ENCODE results near the gene AGAP1.

AGAP1 gene

GRCh38 chr2:236070236-236070635 is 576.4 kb downstream of the AGAP1 start:
- Histone ChIP-seq H3K36me3 (ENCODE audit: control insufficient read depth, low read length) (no peaks in the 10 kb centered on the region), H3K4me1 (ENCODE audit: control insufficient read depth, low read length) (no peaks in the 10 kb centered on the region), H3K9me2 (replicated peaks; ENCODE audit: control insufficient read depth, low read length) (no peaks in the 10 kb centered on the region), H3K79me2 (ENCODE audit: control insufficient read depth, low read length) (no peaks in the 10 kb centered on the region), H3K9me3 (ENCODE audit: control insufficient read depth, insufficient read depth, low read length) (no peaks in the 10 kb centered on the region), H3K27ac (ENCODE audit: low read depth, low read length) (no peak overlapping the region), H4K20me1 (ENCODE audit: control insufficient read depth, insufficient read depth, low read depth, low read length) (no peaks in the 10 kb centered on the region), H3K4me3 (ENCODE audit: low read length) (no peak overlapping the region), H3K27me3 (ENCODE audit: control insufficient read depth, low read length) (no peaks in the 10 kb centered on the region), H3F3A (ENCODE audit: control insufficient read depth, insufficient read depth) (no peaks in the 10 kb centered on the region), H3K4me2 (ENCODE audit: low read length) (no peak overlapping the region)
- TF ChIP-seq, protein P1, sequence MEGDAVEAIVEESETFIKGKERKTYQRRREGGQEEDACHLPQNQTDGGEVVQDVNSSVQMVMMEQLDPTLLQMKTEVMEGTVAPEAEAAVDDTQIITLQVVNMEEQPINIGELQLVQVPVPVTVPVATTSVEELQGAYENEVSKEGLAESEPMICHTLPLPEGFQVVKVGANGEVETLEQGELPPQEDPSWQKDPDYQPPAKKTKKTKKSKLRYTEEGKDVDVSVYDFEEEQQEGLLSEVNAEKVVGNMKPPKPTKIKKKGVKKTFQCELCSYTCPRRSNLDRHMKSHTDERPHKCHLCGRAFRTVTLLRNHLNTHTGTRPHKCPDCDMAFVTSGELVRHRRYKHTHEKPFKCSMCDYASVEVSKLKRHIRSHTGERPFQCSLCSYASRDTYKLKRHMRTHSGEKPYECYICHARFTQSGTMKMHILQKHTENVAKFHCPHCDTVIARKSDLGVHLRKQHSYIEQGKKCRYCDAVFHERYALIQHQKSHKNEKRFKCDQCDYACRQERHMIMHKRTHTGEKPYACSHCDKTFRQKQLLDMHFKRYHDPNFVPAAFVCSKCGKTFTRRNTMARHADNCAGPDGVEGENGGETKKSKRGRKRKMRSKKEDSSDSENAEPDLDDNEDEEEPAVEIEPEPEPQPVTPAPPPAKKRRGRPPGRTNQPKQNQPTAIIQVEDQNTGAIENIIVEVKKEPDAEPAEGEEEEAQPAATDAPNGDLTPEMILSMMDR (IDR thresholded peaks at IDR 0.05; ENCODE audit: low read depth, low read length, poor library complexity, severe bottlenecking): no peak
- TF ChIP-seq EZH2phosphoT487 (IDR thresholded peaks at IDR 0.05; ENCODE audit: borderline replicate concordance, low read length): no peak

- no peaks in the 10 kb centered on the region for H3K36me3 ChIP-seq (ENCODE audit: control insufficient read depth, low read length)
- H3K27me3 ChIP-seq (ENCODE audit: control insufficient read depth, low read length): no peaks in the 10 kb centered on the region
- no peak overlapping the region for H3K4me2 ChIP-seq (ENCODE audit: low read length)
- TF ChIP-seq EZH2phosphoT487 (IDR thresholded peaks at IDR 0.05; ENCODE audit: borderline replicate concordance, low read length): no peak
- TF ChIP-seq, protein P1 (IDR thresholded peaks at IDR 0.05; ENCODE audit: low read depth, low read length, poor library complexity, severe bottlenecking): no peak
- no peaks in the 10 kb centered on the region for H4K20me1 ChIP-seq (ENCODE audit: control insufficient read depth, insufficient read depth, low read depth, low read length)
- no peaks in the 10 kb centered on the region for H3K9me3 ChIP-seq (ENCODE audit: control insufficient read depth, insufficient read depth, low read length)
- no peak overlapping the region for H3K27ac ChIP-seq (ENCODE audit: low read depth, low read length)
- no peaks in the 10 kb centered on the region for H3K4me1 ChIP-seq (ENCODE audit: control insufficient read depth, low read length)
- H3K79me2 ChIP-seq (ENCODE audit: control insufficient read depth, low read length): no peaks in the 10 kb centered on the region
- H3F3A ChIP-seq (ENCODE audit: control insufficient read depth, insufficient read depth): no peaks in the 10 kb centered on the region
- H3K9me2 ChIP-seq (replicated peaks; ENCODE audit: control insufficient read depth, low read length): no peaks in the 10 kb centered on the region
- no peak overlapping the region for H3K4me3 ChIP-seq (ENCODE audit: low read length)
Measured at GRCh38 chr2:236073246-236073645, 579.4 kb downstream of the AGAP1 start.

GRCh38 chr2:236073867-236074655 is 580.2 kb downstream of the AGAP1 start:
- H3K4me1 ChIP-seq (ENCODE audit: control insufficient read depth, low read length): no peaks in the 10 kb centered on the region
- no peaks in the 10 kb centered on the region for H3K36me3 ChIP-seq (ENCODE audit: control insufficient read depth, low read length)
- H3K4me3 ChIP-seq (ENCODE audit: low read length): no peak overlapping the region
- no peak for TF ChIP-seq EZH2phosphoT487 (IDR thresholded peaks at IDR 0.05; ENCODE audit: borderline replicate concordance, low read length)
- TF ChIP-seq, protein P1 (IDR thresholded peaks at IDR 0.05; ENCODE audit: low read depth, low read length, poor library complexity, severe bottlenecking): no peak
- no peaks in the 10 kb centered on the region for H3K27me3 ChIP-seq (ENCODE audit: control insufficient read depth, low read length)
- H3K79me2 ChIP-seq (ENCODE audit: control insufficient read depth, low read length): no peaks in the 10 kb centered on the region
- no peaks in the 10 kb centered on the region for H3K9me3 ChIP-seq (ENCODE audit: control insufficient read depth, insufficient read depth, low read length)
- no peak overlapping the region for H3K27ac ChIP-seq (ENCODE audit: low read depth, low read length)
- H3K4me2 ChIP-seq (ENCODE audit: low read length): no peak overlapping the region
- no peaks in the 10 kb centered on the region for H4K20me1 ChIP-seq (ENCODE audit: control insufficient read depth, insufficient read depth, low read depth, low read length)
- H3K9me2 ChIP-seq (replicated peaks; ENCODE audit: control insufficient read depth, low read length): no peaks in the 10 kb centered on the region
- no peaks in the 10 kb centered on the region for H3F3A ChIP-seq (ENCODE audit: control insufficient read depth, insufficient read depth)

Measured in DOHH2 (cell line).